Gastrocnemius medialis (tissue), 4 donors: ENCODE results near the gene PPIB. TPM values are rescaled to one million over a fixed set of nuclear protein-coding genes. Genes with fewer than 3 reads are reported as not detected.

Experiments used
- ATAC-seq, 2 donors: fragments of 150-250 bp; one replicate each; pipeline ENCODE4 v1.9.1; 2016
- DNase-seq, 2 donors: peaks; one replicate each; pipeline ENCODE4 v3.0.0-alpha.2; 2019
- H3K27ac ChIP-seq, 4 donors: fragments of 200-600 bp; sonication (generic); 1 replicate in 1 of 4; 2 replicates in 3 of 4; pipeline ENCODE4 v1.5.1; 2016 to 2018; ENCODE audit warnings: mild to moderate bottlenecking in 2 of 4, moderate library complexity in 1 of 4
- H3K27me3 ChIP-seq, 3 donors: fragments of 200-600 bp; sonication (generic) in 2 of 3; 1 replicate in 1 of 3; 2 replicates in 2 of 3; pipeline versions ENCODE4 v1.5.1 to v1.6.0; 2016 to 2019; ENCODE audit warnings: mild to moderate bottlenecking in 1 of 3, moderate library complexity in 1 of 3
- H3K36me3 ChIP-seq, 2 donors: fragments of 200-600 bp; sonication (generic) in 1 of 2; one replicate each; pipeline ENCODE4 v1.5.1; 2017 to 2018
- H3K4me1 ChIP-seq, 2 donors: fragments of 200-600 bp; sonication (generic) in 1 of 2; one replicate each; pipeline ENCODE4 v1.5.1; 2016 to 2017; ENCODE audit warnings: mild to moderate bottlenecking in 2 of 2
- H3K4me3 ChIP-seq, 4 donors: fragments of 200-600 bp; sonication (generic) in 3 of 4; 1 replicate in 1 of 4; 2 replicates in 3 of 4; pipeline ENCODE4 v1.5.1; 2016 to 2019; ENCODE audit warnings: mild to moderate bottlenecking in 2 of 4
- H3K9me3 ChIP-seq, 3 donors: fragments of 200-600 bp; sonication (generic) in 2 of 3; 1 replicate in 1 of 3; 2 replicates in 2 of 3; pipeline ENCODE4 v1.5.1; 2016 to 2019
- POLR2A ChIP-seq, 2 donors: fragments of 450-650 bp; IDR thresholded peaks; one replicate each; pipeline ENCODE4 v1.6.1; 2017; ENCODE audit warnings: antibody characterized with exemption in 2 of 2, mild to moderate bottlenecking in 2 of 2, moderate library complexity in 2 of 2
- in situ Hi-C, 4 donors: fragments of 200-750 bp; cut with MboI; loops; one replicate each; pipeline versions ENCODE4 v1.15.0 to v1.8.0; 2017; ENCODE audit warnings: low sequenced_read_pairs in 4 of 4
- intact Hi-C: fragments of 100-400 bp; cut with DNase I; formaldehyde crosslinking; loops from one replicate; pipeline ENCODE4 v1.15.1; 2023; ENCODE audit warnings: low total_unique reads
- total RNA-seq, 4 donors: library from RNA; depleted of rRNA; stranded (reverse); fragments of >200 nt; gene quantifications; one replicate each; pipeline versions ENCODE4 v1.1.0 to v1.2.3, GENCODE V29; 2016
- TF ChIP-seq, protein P1 (sequence below), 5 experiments: fragments of 450-650 bp in 3 of 5; fragments of 200-600 bp in 2 of 5; sonication (generic) in 2 of 5; IDR thresholded peaks in 4 of 5; conservative IDR thresholded peaks in 1 of 5; 1 replicate in 4 of 5; 2 replicates in 1 of 5; pipeline ENCODE4 v1.5.1; 2016 to 2019; ENCODE audit warnings: antibody characterized with exemption in 5 of 5, mild to moderate bottlenecking in 3 of 5, moderate library complexity in 3 of 5

PPIB gene
- total RNA-seq, 4 donors from 2014 or later, result 26.8 to 78.5 (median 40.2) TPM

DNA sequence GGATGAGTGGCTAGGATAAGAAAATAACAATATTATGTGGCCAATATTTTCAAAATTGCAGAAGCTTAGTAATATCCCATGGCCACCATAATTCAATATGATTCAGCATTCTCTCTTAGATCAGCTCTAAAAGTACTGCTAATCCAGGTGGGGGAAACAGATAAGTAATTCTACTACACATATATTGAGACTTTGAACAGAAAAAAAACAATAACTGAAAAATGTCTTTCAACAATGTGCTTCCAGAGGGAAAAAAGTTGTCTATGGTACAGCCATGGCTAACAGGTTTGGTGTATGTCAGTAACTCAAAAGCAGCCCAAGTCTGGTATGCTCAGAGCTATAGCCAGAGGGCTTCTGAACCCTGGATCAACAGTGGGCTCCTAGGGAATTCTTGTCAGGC is 42.4 kb upstream of the PPIB start:
- in situ Hi-C loops, result loop anchor here in 3 of 4 donors (10.0 to 25.0 kb wide), 3 partner anchors 157 to 457 kb away; partner anchors contain the start of gene CSNK1G1 (in 1 of the 3)
- intact Hi-C loops, result no loop called here

DNA sequence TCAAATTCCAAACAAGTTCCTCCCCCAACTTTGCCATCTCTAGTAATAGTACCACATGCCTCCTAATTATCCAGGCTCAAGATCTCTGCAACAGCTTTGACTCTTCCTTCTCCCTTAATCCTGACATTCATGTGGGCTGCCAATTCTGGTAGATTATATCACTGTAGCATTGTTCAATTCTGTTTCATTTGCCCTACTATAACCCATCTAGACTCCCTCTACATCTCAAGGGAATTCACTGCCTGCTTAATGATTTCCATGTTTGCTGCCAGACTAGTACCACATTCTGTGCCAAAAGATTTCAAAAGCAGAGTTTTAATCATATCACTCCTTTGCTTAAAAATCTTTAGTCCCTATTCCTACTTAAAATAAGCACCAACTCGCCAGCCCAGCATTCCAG is 34.6 kb upstream of the PPIB start:
- H3K4me3 ChIP-seq, result no peak overlapping the region
- no peak for DNase-seq
- in situ Hi-C loops, result no loop called here
- no peak overlapping the region for H3K27ac ChIP-seq
- intact Hi-C loops, result no loop called here
- H3K9me3 ChIP-seq, result no peaks in the 10 kb centered on the region
- ATAC-seq, result no peak
- TF ChIP-seq, protein P1, sequence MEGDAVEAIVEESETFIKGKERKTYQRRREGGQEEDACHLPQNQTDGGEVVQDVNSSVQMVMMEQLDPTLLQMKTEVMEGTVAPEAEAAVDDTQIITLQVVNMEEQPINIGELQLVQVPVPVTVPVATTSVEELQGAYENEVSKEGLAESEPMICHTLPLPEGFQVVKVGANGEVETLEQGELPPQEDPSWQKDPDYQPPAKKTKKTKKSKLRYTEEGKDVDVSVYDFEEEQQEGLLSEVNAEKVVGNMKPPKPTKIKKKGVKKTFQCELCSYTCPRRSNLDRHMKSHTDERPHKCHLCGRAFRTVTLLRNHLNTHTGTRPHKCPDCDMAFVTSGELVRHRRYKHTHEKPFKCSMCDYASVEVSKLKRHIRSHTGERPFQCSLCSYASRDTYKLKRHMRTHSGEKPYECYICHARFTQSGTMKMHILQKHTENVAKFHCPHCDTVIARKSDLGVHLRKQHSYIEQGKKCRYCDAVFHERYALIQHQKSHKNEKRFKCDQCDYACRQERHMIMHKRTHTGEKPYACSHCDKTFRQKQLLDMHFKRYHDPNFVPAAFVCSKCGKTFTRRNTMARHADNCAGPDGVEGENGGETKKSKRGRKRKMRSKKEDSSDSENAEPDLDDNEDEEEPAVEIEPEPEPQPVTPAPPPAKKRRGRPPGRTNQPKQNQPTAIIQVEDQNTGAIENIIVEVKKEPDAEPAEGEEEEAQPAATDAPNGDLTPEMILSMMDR (IDR thresholded peaks at IDR 0.05 in 4 of 5, conservative IDR thresholded peaks at IDR 0.05 in 1 of 5), result no peak
- no peak for TF ChIP-seq POLR2A (IDR thresholded peaks at IDR 0.05)
- no peaks in the 10 kb centered on the region for H3K4me1 ChIP-seq
- H3K27me3 ChIP-seq, result no peaks in the 10 kb centered on the region
- peaks cover 0 to 30% of the 10 kb centered on the region in 2 donors for H3K36me3 ChIP-seq

More for the DNA sequence above, 42.4 kb upstream of the PPIB start:
- no peak overlapping the region for H3K27ac ChIP-seq
- H3K36me3 ChIP-seq, result peaks cover 0 to 32% of the 10 kb centered on the region in 2 donors
- H3K9me3 ChIP-seq, result no peaks in the 10 kb centered on the region
- ATAC-seq, result no peak
- no peaks in the 10 kb centered on the region for H3K4me1 ChIP-seq
- DNase-seq, result no peak
- no peaks in the 10 kb centered on the region for H3K27me3 ChIP-seq
- H3K4me3 ChIP-seq, result no peak overlapping the region
- TF ChIP-seq POLR2A (IDR thresholded peaks at IDR 0.05), result no peak
- TF ChIP-seq, protein P1 (IDR thresholded peaks at IDR 0.05 in 4 of 5, conservative IDR thresholded peaks at IDR 0.05 in 1 of 5), result no peak

GRCh38 chr15:64193971-64194370 is 31.1 kb upstream of the PPIB start:
- intact Hi-C loops, result no loop called here
- Histone ChIP-seq H3K9me3 (no peaks in the 10 kb centered on the region), H3K4me3 (no peak overlapping the region), H3K4me1 (no peaks in the 10 kb centered on the region), H3K27ac (no peak overlapping the region), H3K27me3 (no peaks in the 10 kb centered on the region), H3K36me3 (peaks cover 0 to 14% of the 10 kb centered on the region in 2 donors)
- DNase-seq (no peak), ATAC-seq (no peak)
- TF ChIP-seq, protein P1 (IDR thresholded peaks at IDR 0.05 in 4 of 5, conservative IDR thresholded peaks at IDR 0.05 in 1 of 5), result no peak
- no peak for TF ChIP-seq POLR2A (IDR thresholded peaks at IDR 0.05)
- in situ Hi-C loops, result no loop called here

DNA sequence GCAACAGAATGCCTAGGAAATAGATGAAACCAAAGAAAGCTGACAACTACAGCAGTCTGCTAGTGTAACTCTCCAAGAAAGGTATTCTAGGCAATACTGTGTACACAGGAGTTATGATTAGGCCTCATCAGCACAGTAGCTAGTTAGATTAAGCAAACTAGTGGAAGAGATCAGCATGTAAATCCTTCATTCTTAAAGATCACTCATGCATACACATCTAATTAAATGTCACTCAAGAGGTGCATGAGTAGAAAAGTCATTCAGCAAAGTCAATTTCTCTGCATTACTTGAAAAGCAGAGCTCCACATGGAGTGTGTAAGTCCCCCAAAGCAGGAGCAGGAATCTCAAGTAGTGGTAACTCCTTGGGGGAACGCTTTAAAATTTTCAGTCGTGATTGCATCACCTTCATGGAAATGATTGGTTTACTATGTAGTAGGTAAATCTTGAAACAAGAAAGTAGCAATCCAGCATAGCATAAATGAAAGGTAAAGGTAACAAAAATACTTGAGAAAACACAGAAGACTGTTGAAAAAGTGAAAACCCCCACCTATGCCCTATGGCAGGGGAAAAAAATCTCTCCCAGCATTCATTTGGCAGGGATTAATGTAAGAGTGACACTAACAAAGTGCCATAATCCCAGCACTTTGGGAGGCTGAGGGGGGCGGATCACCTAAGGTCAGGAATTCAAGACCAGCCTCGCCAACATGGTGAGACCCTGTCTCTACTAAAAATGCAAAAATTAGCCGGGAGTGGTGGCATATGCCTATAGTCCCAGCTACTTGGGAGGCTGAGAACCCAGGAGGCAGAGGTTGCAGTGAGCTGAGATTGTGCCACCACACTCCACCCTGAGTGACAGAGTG is 29.4 kb upstream of the PPIB start:
- H3K4me3 ChIP-seq, result no peak overlapping the region
- in situ Hi-C loops (no loop called here), intact Hi-C loops (no loop called here)
- no peaks in the 10 kb centered on the region for H3K27me3 ChIP-seq
- H3K36me3 ChIP-seq, result peaks cover 0 to 14% of the 10 kb centered on the region in 2 donors
- DNase-seq (no peak), ATAC-seq (no peak)
- no peaks in the 10 kb centered on the region for H3K4me1 ChIP-seq
- no peak for TF ChIP-seq POLR2A (IDR thresholded peaks at IDR 0.05)
- TF ChIP-seq, protein P1 (IDR thresholded peaks at IDR 0.05 in 4 of 5, conservative IDR thresholded peaks at IDR 0.05 in 1 of 5), result no peak
- no peak overlapping the region for H3K27ac ChIP-seq
- no peaks in the 10 kb centered on the region for H3K9me3 ChIP-seq
